ENCODE results near the gene UCN2.

DNA sequence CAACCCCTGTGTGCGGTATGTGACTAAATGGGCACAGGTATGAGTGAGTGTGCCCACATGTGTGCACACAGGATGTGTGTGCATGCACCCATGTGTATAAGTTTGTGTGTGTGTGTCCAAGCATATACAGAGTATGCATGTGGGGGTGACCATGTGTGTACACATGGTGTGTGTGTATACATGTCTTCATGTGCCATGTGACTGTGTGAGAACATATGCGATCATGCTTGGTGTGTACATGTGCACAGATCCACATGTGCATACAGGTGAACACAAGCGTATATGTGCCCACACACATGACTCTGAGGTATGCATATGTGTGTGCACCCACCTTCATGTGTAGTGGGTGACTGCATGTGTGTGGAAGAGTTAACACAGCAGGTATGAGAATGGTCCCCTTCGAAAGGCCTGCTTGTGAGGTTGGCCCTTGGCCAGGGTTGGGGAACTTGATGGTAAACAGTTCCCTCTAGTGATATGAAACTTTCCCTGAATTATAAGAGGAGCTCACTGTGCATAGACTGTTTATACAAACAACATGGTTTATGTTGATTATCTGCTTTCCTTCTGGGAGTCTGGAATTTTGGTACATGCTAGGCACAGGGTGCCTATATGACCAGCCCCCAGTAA lies 17.3 kb downstream of the UCN2 start:
- no peak for TF ChIP-seq CTCF (IDR thresholded peaks at IDR 0.05; ENCODE audit: low read depth, low read length, poor library complexity, severe bottlenecking)
- TF ChIP-seq EZH2phosphoT487 (IDR thresholded peaks at IDR 0.05; ENCODE audit: borderline replicate concordance, low read length): no peak
